Stimulated activated naive CD4-positive, alpha-beta T cell (primary cell): ENCODE results near the gene TMEM201.

Source experiments
- DNase-seq, 6 experiments: peaks; one replicate each; lab custom pipeline; 2025; lab: John Stamatoyannopoulos, UW

The TMEM201 gene

DNA sequence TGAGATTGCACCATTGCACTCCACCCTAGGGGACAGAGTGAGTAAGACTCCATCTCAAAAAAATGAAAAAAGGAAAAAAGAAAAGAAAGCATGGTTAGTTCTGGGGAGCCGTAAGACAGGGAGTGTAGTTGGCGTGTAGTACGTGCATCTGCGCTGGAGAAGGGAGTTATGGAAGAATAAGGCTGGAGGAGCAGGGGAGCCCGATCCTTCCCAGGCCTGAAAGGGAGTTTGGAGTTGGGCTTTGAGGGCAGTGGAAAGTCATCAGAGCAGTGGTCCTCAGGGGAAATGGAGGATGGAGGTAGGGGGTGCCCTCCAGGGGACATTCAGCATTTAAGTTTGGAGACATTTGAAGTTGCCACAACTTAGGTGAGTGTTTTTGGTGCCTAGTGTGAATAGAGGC lies 11.3 kb upstream of the TMEM201 start:
- DNase-seq = no peak

DNA sequence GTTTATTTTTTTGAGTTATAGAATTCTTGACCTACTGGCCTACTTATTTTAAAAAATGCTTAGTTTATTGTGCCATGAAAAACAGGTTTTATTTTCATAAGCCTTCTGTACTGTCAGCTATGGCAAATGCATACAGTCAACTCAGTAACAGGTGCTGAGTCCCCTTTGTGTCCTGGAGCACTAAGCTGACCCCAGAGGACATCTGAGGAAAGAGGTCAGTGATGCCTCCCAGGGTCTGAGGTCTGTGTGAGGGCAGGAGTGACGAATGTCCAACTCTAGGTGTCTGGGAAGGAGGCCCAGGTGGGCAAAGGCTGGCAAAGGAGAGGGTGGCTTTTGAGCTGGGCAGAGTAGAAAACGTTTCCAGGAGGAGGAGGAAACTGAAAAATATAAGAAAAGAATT lies 7.8 kb upstream of the TMEM201 start:
- DNase-seq = no peak

DNA sequence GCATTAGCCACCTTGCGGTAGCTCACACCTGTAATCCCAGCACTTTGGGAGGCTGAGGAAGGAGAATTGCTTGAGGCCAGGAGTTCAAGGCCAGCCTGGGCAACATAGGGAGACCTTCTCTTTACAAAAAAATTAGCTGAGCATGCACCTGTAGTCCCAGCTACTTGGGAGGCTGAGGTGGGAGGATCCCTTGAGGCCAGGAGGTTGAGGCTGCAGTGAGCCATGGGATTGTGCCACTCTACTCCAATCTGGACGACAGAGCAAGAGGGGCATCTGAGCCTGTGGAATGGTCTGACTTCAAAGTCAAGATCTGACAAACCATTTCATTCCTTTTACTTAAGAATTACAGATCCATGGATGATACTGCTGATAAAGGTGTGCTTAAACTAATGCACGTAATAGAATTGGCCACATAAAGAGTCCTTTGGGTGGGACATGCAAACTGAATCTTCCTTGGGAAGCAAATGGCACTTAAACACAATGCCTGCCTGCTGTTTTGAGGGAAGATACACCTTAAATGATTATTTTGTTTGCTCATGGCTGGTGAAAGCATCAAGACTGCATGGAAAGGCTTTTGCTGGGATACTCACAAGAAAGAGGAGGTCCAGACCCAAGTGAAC lies 2.5 kb upstream of the TMEM201 start:
- no peak for DNase-seq

DNA sequence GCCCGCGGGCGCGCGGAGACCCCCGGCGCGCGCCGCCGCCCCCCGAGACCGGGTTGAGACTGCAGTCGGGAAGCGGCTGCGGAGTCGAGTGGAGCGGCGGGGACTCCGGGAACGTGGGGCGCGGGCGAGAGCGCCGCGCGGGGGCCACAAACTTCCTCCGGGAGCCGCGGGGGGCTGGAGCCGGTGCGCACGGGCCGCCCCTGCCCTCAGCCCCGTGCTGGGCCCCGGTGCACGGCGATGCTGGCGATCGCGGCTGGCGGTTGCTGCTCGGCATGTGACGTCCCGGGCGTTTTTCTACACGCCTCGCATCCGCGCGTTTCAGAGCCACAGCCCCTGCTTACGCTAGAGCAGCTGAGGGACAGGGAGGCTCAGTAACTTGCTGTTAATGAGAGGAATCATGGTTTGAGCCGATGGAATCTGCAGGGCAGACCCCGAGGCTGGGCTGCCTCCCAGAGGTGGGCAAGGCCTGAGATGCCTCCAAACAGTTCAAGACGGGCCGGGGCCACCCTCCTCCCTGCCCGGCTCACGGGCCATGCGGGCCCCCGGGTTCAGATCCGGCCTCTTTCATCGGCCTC lies 520 bp downstream of the TMEM201 start:
- peak in 5 of 6 experiments; percentile 17 to 38 (median 29) for DNase-seq

DNA sequence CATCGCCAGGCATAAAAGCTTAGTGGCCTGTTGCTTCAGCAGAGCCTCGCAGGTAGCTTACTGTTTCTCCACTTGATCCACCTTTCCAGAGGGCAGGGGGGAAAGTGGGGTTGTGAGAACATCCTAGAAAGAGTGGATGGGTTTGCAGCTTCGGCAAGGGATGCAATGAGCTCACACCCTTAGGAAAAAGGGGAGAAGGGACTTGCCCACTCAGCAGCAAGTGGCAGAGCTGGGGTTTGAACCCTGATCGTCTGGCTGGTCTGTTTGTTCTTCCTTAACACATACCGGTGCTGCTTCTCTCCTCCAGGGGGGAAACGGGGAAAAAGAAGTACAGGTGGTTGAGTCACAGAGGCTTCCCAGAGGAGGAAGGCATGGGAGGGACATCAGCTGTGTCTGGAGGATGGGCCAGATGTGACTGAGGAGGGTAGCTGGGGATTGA lies 1.0 kb downstream of the TMEM201 start:
- no peak for DNase-seq

DNA sequence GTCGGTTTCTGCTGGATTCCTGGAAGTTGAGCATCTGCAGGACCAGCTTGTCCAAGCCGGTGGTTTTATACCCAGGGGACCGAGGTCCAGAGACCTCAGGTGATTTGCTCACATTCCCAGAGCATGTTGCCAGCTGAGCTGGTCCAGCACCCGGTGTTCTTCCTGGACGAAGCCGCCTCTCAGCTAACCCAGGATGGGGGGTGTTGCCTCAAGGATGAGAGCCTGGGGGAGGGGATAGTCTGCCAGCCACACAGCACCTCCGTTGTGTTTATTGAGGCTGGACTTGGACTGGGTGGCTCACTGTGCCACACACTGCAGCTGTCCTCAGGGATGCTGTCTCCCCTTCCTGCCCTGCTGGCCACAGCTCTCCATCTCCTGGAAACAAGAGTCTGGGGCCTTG lies 1.5 kb downstream of the TMEM201 start:
- DNase-seq = no peak

DNA sequence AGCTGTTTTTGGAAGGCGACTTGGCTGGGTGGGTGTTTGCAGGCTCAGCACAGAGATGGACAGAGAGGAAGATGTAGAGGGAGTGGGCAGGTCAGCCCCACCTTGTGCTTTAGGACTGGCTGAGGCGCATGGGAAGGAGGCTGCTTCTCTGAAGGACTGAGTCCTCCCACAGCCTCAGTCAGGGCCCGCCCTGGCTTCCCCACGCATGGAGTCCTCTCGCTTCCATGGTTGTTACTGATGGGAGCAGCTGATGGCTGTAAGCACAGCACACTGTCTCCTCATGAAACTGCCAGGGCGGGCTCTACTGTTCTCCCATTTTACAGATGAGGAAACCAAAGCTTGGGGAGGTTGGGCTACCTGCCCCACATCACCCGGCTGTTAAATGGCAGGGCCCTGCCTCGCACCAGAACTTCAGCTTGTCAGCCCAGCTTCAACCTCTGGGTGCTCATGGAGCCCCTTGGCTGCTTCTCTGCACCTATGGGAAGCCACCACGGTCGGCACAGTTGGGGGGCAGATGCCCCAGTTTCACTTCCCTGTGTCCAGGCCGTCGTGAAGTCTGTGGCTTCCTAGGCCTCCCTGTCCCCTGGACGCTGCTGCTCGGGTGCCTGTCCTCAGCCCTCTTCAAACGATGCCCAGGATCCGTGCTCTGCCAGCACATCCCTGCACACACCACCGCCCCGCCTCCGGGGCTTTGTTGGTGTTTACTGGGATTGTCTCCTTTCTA lies 2.4 kb downstream of the TMEM201 start:
- DNase-seq = no peak

DNA sequence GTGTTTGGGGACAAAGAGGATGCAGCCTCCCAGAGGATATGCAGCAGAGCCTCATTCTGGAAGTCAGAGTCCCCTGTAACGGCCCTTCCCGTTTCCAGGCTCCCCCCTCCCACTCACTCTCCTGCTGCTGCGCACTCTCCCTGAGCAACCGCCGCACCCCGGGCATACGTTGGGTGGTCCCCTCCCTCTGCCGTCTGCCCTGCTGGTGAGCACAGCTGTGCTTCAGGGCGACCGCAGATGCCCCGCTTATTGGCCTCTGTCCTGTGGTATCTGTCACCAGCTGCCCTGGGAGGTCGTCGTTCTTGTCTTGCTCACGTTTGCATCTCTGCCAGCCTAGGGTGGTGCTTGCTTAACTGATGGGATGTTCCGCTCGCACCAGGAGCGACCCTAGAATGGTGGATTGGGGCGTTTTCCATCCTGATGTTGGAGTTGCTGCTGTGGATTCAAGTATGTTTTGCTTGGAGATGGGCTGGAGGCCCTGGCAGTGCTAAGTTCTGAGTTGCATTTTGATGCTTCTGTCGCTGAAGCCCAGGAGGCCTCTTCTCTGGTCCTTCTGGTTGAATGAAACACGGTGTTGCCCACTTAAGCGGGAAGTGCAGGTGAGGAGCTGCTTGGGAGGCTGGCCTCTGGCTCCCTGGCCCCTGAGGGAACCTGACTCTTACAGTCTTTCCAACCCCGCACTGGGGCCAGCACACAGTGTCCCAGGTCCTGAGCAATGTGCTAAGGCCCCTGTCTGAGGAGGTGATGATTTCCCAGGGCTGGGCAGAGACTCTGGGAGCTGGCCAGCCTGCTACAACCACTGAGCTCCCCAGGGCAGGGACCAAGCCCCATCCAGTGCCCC lies 3.2 kb downstream of the TMEM201 start:
- DNase-seq = no peak

DNA sequence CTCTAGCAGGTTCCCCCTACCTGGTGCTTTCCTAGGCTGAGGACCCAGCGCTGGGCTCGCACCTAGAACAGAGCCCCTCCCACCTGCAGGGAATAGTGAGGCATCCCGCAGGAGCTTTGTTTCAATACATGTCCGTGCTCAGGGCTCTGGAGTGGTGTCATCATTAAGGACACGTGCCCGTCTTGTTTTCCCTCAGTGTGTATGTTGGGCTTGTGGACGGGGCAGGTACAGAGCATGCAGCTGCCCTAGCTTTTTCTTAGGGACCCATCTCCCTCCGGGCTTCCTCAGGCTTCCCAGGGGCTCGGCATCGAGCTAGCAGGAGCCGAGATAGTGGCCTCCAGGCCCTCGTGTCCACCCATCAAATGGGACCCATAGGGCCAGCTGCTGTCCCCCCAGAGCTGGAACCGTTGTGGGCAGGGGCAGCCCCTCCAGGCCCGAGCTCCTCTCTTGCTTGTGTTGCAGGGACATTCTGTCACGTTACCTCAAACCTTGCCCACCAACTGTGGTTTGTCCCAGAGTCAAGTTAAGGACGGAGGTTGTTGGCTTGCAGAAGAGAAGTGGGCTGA lies 3.9 kb downstream of the TMEM201 start:
- no peak for DNase-seq

DNA sequence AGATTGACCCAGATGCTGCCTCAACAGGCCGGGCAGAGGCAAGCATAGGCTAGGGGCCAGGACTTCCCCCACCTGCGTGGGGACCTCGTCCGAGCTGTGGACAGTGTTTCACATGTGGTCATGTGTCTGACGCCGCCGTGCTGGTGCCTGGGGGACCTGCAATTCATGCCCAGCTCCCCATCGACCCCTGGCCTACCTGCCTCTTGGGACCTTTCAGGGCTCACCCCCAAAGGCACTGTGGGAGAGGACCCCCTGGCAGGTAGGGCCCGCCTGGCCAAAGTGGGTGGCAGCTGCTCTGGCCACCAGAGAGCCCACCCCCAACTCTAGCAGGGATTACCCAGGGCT lies 4.4 kb downstream of the TMEM201 start:
- no peak for DNase-seq

DNA sequence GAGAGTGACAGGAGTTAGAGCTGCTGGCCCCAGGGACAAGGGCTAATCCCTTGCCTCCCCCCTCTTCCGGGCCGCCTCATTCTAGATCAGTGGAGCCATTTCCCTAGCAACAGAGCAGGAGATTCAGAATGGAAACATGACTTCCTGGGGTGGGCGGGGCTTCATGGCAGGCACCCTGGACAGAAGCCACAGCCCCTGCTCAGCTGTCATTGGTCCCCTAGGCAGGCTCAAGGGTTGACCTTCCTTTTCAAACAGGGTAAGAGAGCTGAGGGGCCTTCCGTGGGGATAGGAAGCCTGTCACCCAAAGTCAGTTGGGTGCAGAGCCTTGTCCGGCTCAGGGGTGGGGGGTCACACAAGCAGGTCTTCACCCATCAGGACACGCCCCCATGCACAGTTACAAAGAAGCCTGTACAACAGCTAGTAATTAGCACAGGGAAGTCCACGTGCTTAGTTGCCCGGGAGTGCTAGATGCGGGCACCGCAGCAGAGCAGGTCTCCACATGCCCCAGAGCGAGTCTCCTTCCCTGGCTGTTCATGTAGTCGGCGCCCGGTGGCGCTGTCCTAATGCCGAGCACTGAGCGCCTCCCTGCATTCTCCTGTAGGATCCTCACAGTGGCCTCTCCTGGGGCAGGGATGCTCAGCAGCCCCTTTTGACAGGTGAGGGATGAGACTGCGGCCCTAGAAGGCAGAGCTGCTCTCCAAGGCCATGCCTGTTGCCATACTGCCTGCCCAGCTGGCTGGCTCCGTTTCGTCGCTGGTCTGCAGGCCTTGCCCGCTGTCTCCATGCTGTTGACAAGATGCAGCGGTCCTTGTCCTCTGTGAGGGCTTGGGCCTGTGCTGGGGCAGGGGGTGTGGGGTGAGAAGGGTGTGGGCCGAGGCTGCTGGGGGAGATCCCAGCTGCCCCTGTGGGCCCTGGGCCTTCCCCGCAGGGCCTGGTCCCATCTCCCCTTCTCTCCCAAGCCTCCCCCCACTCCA lies 5.1 kb downstream of the TMEM201 start:
- DNase-seq = peak in 3 of 6 experiments; percentile 1 to 19 (median 12)

DNA sequence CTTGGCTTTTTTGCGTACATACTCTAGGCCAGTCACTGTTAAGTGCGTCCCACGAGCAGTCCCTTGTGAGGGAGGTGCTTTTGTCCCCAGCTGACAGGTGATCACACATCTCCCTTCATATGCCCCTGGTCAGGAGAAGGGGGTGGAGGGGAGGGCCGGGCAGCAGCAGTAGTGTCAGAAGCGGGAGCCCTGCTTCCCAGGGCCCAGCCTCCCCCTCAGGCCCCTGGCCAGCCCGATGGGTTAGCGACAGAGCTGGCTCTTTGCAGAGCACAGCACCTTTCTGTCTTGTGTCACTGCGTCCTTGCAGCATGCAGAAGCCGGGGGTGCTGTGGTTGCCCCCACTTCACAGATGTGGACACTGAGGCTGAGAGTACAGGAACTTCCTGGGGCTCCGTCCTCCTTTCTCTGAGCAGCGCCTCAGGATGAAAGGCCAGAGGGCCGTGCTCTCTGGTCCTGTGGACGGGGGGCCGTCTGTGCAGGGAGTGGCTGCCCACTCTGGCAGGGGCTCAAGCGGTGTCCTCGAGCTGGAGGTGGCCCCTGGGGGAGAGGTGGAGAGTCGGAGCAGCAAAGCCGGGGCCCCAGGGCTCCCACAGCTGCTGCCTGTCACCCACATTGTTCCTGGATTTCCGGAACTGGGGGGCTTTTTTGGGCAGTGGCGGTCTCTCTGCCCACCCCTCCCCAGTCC lies 5.9 kb downstream of the TMEM201 start:
- DNase-seq = no peak

DNA sequence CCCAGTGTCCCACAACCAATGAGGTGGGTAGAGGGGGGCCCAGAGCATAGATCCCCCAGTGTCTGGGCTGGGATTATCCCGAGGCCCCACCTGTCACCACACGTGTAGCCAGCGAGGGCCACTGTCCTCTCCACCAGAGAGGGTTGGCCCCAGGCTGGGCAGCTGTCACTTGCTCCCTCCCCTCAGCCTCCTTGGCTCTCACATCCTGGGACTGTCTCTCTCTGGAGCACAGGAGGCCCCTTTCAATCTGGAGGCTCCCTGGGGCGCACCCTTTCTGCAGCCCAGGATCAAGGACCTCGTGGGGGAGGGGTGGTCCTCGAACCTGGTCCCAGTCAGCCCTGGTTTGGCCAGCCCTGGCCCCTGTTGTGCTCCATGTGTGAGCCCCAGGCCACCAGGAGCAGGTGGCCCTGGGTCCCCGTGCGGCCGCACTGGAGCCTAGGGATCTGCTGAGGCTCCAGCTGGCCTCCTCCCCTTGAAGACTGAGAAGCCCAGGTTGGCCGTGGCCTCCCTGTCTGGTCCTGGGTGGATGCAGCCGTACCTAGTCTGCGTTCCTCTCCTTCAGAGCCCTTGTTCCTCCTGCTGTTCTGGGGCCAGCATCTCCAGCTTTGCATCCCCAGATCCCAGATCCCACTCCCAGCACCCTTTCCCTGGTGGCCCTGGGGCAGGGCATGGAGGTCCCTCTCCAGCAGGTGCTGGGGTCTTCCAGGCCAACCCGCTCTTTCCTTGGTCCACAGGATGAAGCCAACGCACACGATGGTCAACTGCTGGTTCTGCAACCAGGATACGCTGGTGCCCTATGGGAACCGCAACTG lies 6.7 kb downstream of the TMEM201 start:
- no peak for DNase-seq

DNA sequence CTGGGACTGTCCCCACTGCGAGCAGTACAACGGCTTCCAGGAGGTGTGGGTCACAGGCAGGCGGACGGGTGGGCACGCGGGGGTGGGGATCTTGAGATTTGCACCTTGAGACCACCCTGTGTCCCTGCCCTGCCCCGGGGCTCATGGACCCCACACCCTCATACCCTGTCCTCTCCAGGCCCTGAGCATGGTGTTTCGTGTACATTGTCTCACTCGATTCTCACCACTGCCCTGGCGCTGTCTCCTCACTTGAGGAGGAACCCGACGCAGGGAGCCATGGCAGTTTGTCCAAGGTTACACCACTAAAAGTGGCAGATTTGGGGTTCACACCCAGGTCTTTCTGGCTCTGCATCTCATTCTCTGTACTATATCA lies 7.2 kb downstream of the TMEM201 start:
- no peak for DNase-seq

DNA sequence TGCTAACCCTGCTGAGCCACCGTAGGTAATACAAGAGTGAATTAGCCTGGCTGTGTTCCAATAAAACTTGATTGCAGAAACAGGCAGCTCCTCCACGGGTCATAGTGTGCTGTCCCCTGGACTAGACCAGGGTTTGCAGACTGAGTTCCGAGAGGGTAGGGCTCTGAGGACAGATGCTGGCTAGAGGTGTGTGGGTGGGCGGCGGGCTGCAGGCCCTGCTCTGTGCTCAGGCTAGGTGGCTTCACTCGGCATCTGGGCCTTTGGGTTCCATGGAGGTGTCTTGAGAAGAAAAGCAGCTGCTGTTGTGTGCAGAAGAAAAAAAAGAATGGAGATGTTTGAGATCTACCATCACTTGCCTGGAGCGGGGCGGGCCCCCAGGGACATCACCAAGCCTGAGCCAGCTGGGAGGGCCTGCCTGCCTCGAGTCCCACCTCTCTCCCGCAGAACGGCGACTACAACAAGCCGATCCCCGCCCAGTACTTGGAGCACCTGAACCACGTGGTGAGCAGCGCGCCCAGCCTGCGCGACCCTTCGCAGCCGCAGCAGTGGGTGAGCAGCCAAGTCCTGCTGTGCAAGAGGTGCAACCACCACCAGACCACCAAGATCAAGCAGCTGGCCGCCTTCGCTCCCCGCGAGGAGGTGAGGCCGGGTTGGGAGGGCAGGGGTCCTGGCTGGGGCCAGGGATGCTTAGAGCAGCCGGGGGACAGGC lies 7.9 kb downstream of the TMEM201 start:
- DNase-seq = no peak

DNA sequence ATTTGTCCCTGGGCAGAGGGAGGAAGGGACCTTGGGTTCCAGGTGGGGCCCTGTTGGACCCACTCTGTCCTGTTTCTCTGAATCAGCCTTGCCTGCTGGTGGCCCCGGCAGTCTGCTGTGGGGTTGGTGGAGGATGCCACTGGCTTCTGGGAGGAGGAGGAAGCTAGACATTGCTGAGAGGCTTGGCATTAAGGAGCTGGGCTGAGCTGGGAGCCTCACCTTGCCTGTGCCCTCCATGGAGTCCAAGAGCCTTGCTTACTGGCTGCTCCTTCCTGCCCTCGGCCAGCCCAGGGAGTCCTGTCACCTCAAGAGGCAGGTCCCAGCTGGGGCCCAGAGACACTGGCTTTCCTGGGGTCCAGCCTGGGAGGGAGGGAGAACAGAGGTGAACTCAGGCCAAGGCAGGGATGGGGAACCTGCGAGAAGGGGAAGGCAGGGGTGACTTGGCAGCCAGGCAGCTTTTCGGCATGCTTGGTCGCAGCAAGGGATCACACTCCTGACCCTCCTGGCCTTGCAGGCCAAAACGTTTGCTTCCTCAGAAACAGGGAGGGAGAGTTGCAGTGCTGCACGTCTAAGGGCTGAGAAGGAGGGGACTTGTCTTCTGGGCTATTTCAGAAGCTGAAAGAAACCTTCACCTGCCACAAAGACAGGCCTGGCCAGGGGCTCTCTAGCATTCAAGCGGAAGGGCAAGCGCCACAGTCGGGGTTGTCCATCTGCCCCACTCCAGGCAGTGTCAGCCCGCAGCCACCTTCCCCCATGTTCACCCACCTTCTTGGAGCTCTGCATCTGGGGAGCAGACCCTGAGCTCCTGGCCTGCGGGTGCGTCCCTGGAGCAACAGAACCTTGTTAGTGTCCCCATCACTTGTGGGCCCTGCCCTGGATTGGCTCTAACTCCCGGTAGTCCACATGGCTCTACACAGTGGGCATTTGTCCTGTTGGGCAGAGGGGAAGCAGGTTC lies 8.9 kb downstream of the TMEM201 start:
- no peak for DNase-seq

DNA sequence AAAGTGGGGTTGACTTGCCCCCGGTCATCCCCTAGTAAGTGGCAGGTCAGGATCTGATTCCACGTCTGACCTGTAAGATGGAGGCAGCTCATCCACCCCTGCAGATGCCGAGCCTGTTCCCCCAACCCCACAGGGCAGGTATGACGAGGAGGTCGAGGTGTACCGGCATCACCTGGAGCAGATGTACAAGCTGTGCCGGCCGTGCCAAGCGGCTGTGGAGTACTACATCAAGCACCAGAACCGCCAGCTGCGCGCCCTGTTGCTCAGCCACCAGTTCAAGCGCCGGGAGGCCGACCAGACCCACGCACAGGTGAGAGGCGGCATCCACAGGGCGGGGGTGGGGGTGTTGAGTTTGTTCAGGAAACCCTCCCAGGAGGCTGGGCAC lies 9.6 kb downstream of the TMEM201 start:
- DNase-seq = no peak

DNA sequence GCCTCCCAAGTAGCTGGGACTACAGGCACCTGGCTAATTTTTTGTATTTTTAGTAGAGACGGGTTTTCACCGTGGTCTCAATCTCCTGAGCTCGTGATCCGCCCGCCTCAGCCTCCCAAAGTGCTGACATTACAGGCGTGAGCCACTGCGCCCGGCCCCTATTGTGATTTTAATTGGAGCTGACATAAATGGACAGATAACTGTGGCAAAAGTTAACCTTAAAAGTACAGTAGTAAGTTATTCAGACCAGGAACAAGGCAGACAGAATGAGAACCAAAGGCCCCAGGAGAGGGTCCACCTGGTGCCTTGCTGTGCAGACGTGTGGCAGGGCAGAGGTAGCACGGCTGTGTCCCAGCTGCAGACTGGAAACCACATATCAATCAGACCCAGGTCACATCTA lies 11.0 kb downstream of the TMEM201 start:
- no peak for DNase-seq
